ENCODE measurements around the gene VIL1.

DNA sequence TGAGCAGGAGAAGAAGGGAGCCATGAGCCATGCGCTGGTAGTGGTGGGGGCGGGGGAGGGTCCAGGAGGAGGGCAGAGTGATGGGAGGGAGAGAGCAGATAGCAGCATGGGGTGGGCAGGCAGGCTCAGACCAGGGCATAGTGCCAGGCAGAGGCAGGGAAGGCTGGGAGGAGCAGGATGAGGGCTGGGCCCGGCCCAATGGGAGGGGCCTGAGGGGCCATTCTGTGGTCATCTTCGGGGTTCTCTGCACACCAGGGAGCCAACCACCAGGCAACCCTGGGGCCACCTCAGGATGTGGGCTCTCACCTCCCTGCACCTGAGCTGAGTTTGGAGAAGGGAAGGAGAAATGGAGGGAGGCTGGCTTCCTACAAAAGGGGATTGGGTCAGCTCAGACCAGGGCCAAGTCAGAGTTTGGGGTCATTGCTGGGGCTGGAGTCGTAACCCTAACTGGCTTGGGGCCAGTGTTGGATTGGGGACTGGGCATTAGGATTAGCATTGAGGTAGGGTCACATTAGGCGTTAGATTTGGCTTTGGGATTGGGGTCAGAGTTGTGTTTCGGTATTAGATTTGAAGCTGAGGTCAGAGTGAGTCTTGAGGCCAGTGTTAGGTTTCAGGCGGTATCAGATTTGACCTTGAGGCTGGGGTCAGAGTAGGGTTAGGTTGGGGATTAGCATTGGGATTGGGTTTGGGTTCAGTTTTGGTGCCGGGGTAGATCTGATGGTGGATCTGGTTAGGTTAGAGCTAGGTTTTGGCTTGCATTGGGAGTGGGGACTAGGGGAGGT lies 11.2 kb downstream of the VIL1 start:
- TF ChIP-seq, protein P1, sequence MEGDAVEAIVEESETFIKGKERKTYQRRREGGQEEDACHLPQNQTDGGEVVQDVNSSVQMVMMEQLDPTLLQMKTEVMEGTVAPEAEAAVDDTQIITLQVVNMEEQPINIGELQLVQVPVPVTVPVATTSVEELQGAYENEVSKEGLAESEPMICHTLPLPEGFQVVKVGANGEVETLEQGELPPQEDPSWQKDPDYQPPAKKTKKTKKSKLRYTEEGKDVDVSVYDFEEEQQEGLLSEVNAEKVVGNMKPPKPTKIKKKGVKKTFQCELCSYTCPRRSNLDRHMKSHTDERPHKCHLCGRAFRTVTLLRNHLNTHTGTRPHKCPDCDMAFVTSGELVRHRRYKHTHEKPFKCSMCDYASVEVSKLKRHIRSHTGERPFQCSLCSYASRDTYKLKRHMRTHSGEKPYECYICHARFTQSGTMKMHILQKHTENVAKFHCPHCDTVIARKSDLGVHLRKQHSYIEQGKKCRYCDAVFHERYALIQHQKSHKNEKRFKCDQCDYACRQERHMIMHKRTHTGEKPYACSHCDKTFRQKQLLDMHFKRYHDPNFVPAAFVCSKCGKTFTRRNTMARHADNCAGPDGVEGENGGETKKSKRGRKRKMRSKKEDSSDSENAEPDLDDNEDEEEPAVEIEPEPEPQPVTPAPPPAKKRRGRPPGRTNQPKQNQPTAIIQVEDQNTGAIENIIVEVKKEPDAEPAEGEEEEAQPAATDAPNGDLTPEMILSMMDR (IDR thresholded peaks at IDR 0.05; ENCODE audit: control extremely low read depth in 1 of 3, insufficient read depth in 1 of 3, low read depth in 1 of 3, low read length in 3 of 3) = no peak
- TF ChIP-seq POLR2A (IDR thresholded peaks at IDR 0.05; ENCODE audit: control extremely low read depth in 1 of 2, low read depth in 2 of 2, low read length in 2 of 2) (no peak), CHD2 (IDR thresholded peaks at IDR 0.05; ENCODE audit: low read length) (no peak), SUZ12 (IDR thresholded peaks at IDR 0.05; ENCODE audit: low read length) (no peak)
